Activated T-helper 2 cell treated with anti-CD3 and anti-CD28 coated beads, Interferon-gamma antibody, Interleukin-2, Interleukin-4, amounts not matched to agents 10 μg/mL and 5 μg/mL and 100 μg/mL, durations not matched to agents 14 hours and 24 hours and 36 hours (primary cell): Measurements from ENCODE around the gene WDR31. TPM values are rescaled to one million over a fixed set of nuclear protein-coding genes. Genes with fewer than 3 reads are reported as not detected.

Experiments
- DNase-seq: peaks from one replicate; pipeline ENCODE4 v3.0.0; 2021; ENCODE audit warnings: low spot score
- H3K27ac Mint-ChIP-seq: one replicate; pipeline ENCODE4 v1.8.0; 2021; ENCODE audit warnings: mixed read lengths
- H3K27me3 Mint-ChIP-seq: one replicate; pipeline ENCODE4 v1.8.0; 2021; ENCODE audit warnings: low read depth, mixed read lengths
- H3K36me3 Mint-ChIP-seq: one replicate; pipeline ENCODE4 v1.8.0; 2021; ENCODE audit warnings: low read depth, mixed read lengths
- H3K4me1 Mint-ChIP-seq: one replicate; pipeline ENCODE4 v1.8.0; 2021; ENCODE audit warnings: low read depth, mixed read lengths
- H3K4me3 Mint-ChIP-seq: one replicate; pipeline ENCODE4 v1.8.0; 2021; ENCODE audit warnings: low read depth, mild to moderate bottlenecking, moderate library complexity, mixed read lengths
- H3K9me3 Mint-ChIP-seq: one replicate; pipeline ENCODE4 v1.8.0; 2021; ENCODE audit warnings: mixed read lengths
- intact Hi-C: fragments of 100-400 bp; cut with micrococcal nuclease; formaldehyde crosslinking; loops from one replicate; pipeline ENCODE4 v1.15.1; 2023
- total RNA-seq: library from RNA; stranded (reverse); gene quantifications from 2 replicates; pipeline ENCODE4 v1.2.3, GENCODE V29; 2022

The WDR31 gene
- total RNA-seq, 1 donor from 2014 or later, result 1.9 TPM

DNA sequence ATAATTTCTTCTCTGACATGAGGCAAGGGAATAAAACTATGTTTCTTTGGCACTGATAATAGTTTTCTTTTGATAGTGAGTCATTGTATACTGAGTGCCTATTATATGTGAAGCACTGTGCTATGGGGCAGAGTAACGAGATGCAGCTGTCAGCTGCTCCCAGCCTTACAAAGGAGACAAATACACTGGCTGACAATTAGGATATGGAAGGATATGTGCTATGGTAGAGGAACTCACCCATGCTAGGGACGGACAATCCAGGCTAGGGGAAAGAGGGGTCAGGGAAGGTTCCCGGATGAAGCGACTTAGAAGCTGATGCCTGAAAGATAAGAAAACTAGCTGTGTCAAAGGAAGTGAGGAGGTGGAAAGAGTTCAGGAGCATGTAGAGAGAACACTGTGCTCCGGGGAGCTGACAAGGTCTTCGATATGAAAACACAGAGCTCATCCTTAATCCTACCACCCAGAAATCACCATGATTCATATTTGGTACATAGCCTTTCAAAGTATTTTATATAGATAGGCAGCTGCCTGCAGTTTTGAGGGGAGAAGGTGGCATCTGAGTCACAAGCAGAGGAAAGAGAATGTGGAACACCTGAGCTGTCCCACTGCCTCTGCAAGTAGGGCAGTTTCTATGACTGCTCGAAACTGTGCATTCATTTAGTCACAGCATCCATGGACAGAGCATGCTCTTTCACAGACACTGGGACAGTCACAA, 21.4 kb upstream of the WDR31 start:
- intact Hi-C loops, result loop anchor here (1.0 kb wide), 1 partner anchor 11 kb away; no protein-coding TSS in a partner anchor
- no peak for DNase-seq
- Mint-ChIP-seq H3K27me3 (no peaks in the 10 kb centered on the region), H3K36me3 (peaks cover 18% of the 10 kb centered on the region), H3K4me3 (no peak overlapping the region), H3K9me3 (no peaks in the 10 kb centered on the region), H3K27ac (peak overlapping the region; percentile 26), H3K4me1 (peaks cover 14% of the 10 kb centered on the region)

DNA sequence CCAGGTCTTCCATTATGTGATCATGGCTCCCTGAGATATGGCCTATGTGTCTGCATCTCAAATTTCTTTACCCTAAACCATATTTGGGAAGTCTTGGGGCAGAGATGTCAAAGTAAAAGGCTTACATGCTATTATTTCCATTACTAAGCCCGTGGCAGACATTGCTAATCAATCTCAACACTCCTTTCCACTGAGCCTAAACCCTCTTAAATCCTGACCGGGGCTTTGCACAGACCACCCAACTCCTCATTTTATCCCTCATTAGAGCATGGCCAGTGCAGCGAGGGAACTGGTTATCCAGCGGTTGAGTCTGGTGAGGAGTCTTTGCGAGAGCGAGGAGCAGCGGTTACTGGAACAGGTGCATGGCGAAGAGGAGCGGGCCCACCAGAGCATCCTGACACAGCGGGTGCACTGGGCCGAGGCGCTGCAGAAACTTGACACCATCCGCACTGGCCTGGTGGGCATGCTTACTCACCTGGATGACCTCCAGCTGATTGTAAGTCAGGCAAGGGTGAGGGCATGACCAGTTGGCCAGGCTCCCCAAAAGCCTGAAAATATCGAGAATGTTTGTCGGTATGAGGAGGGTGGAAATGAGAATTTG, 20.3 kb upstream of the WDR31 start:
- intact Hi-C loops, result no loop called here
- H3K27ac Mint-ChIP-seq, result no peak overlapping the region

DNA sequence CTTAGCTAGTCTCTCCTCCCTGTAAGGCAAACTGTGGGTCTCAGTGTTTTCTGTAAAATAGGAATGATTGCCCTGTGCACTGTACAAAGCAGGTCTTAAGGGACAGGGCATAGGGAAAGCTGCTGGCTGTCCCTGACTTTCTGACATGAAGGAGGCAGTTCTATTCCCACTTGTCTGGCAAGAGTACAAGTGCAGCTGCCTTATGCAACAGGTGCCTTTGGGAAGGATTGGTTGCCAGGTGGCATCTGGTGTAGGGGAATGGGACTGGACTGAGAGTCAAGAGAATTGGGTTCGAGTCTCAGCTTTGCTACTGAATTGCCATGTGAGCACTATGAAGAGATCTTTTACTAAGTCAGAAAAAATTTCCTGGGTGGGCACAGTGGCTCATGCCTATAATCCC, 19.3 kb upstream of the WDR31 start:
- no peak overlapping the region for H3K4me3 Mint-ChIP-seq
- H3K27ac Mint-ChIP-seq, result no peak overlapping the region
- H3K9me3 Mint-ChIP-seq, result no peaks in the 10 kb centered on the region
- intact Hi-C loops, result no loop called here
- peaks cover 14% of the 10 kb centered on the region for H3K4me1 Mint-ChIP-seq
- no peaks in the 10 kb centered on the region for H3K27me3 Mint-ChIP-seq
- H3K36me3 Mint-ChIP-seq, result peaks cover 25% of the 10 kb centered on the region
- DNase-seq, result no peak

More for the DNA sequence above, 20.3 kb upstream of the WDR31 start:
- Mint-ChIP-seq H3K4me3 (no peak overlapping the region), H3K9me3 (no peaks in the 10 kb centered on the region), H3K27me3 (no peaks in the 10 kb centered on the region), H3K4me1 (peaks cover 14% of the 10 kb centered on the region), H3K36me3 (peaks cover 20% of the 10 kb centered on the region)
- no peak for DNase-seq

DNA sequence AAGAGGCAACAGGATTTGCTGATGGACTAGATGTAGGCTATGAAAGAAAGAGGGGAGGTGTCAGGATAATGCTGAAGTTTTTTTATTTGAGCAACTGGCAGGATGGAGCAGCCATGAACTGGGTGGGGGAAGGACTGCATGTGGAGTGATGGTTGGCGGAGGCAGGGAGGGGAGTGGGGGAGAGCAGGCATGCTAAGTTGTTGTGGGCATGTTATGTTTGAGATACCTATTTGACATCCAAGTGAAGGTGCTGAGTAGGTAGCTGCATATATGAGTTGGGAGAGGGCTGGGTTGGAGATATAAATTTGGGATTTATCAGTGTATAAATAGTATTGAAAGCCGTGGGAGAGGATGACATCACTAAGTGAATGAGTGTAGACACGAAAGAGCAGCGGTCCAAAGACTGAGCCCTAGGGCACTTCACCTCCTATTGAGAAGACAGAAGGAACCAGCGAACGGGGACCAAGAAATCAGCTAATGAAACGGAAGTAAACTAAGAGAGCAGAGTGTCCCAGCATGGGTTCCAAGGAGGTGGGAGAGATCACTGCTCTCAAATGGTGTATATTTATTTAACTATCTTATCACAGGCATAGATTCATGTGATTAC, 16.7 kb upstream of the WDR31 start:
- Mint-ChIP-seq H3K9me3 (no peaks in the 10 kb centered on the region), H3K4me1 (peaks cover 17% of the 10 kb centered on the region), H3K27ac (peak overlapping the region; percentile 7), H3K36me3 (peaks cover 34% of the 10 kb centered on the region), H3K4me3 (no peak overlapping the region), H3K27me3 (no peaks in the 10 kb centered on the region)
- intact Hi-C loops, result no loop called here
- no peak for DNase-seq

DNA sequence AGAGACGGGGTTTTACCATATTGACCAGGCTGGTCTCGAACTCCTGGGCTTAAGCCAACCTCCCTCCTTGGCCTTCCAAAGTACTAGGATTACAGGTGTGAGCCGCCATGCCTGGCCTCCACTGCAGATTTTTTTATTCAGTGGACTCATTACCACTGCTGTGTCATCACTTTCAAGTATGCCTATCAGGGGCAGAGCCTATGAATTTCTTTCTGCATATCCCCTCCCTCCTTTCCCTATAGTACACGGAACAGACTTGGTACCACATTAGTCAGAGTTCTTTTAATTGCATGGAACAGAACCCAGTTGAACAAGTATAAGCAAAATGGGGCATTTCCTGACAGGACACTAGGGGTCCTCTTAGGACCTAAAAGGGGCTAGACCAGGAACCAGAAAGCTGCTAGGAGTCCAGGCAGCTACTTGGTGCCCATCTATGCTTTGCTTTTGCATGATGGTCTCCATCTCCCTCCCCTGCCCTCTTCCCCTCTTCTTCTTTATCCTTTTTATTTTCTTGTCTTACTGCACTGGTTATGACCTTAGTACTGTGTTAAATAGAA, 15.0 kb upstream of the WDR31 start:
- H3K27me3 Mint-ChIP-seq, result no peaks in the 10 kb centered on the region
- H3K4me3 Mint-ChIP-seq, result no peak overlapping the region
- no peak for DNase-seq
- H3K4me1 Mint-ChIP-seq, result peaks cover 23% of the 10 kb centered on the region
- H3K9me3 Mint-ChIP-seq, result no peaks in the 10 kb centered on the region
- H3K27ac Mint-ChIP-seq, result no peak overlapping the region
- intact Hi-C loops, result no loop called here
- peaks cover 31% of the 10 kb centered on the region for H3K36me3 Mint-ChIP-seq

DNA sequence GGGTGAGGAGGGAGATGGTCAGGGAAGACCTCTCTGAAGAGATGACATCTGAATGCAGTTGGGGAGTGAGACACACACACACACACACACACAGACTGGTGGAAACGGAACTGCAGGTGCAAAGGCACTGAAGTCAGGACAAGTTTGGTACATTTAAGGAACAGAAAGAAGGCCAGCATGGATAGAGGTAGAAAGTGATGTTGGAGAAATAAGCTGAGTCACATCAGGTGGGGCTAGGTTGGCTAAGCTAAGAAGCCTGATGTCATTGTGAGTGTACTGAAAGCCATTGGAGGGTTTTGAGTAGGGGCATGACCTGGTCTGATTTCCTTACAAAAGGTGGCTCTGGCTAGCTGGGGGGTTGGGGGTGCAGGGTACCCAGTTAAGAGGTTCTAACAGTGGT, 12.3 kb upstream of the WDR31 start:
- H3K9me3 Mint-ChIP-seq, result no peaks in the 10 kb centered on the region
- intact Hi-C loops, result loop anchor here (5.0 kb wide), 1 partner anchor 130 kb away; the partner anchor contains the start of genes FKBP15 and SLC31A1
- no peak for DNase-seq
- H3K27me3 Mint-ChIP-seq, result no peaks in the 10 kb centered on the region
- H3K27ac Mint-ChIP-seq, result peak overlapping the region; percentile 63
- H3K4me1 Mint-ChIP-seq, result peaks cover 32% of the 10 kb centered on the region
- no peak overlapping the region for H3K4me3 Mint-ChIP-seq
- H3K36me3 Mint-ChIP-seq, result peaks cover 26% of the 10 kb centered on the region

DNA sequence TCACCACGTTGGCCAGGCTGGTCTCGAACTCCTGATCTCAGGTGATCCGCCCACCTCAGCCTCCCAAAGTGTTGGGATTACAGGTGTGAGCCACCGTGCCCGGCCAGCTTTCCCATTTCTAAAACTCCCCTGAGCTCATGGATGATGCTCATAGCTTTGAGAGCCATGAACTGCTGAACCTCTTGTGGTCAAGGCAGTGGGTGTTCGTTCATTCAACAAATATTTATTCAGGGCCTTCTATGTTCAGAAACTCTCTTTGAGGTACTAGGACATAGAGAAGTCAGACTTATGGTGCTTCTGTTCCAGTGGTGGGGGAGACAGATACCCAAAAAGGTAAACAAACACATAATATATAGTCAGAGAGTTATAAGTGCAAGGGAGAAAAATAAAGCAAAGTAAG, 11.9 kb upstream of the WDR31 start:
- intact Hi-C loops, result loop anchor here (5.0 kb wide), 1 partner anchor 130 kb away; the partner anchor contains the start of genes FKBP15 and SLC31A1
- no peaks in the 10 kb centered on the region for H3K9me3 Mint-ChIP-seq
- peaks cover 35% of the 10 kb centered on the region for H3K4me1 Mint-ChIP-seq
- no peaks in the 10 kb centered on the region for H3K27me3 Mint-ChIP-seq
- peaks cover 26% of the 10 kb centered on the region for H3K36me3 Mint-ChIP-seq
- peak overlapping the region; percentile 63 for H3K27ac Mint-ChIP-seq
- no peak for DNase-seq
- no peak overlapping the region for H3K4me3 Mint-ChIP-seq

DNA sequence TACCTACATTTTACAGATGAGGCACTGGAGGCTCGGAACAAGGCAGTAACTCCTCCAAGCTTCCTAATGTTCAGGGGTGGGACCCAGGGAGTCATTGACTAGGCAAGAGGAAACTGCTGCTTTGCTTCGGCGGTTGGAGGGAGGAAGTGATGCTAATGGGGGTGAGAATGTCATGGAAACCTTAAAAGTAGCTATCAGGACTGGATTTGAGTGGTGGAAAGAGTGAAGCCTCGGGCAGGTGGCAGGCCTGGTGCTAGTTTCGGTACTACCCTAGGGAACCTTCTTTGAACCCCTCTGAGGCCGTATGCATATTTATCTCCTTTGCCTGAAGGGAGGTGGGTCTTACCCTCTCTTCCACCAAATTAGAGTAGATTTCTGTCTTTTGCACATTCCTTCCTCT, 10.9 kb upstream of the WDR31 start:
- intact Hi-C loops, result loop anchor here (1.0 to 5.0 kb wide), 6 partner anchors 10 to 129 kb away; partner anchors contain the start of genes ALAD, C9orf43, FKBP15 and HDHD3
- no peaks in the 10 kb centered on the region for H3K27me3 Mint-ChIP-seq
- peak overlapping the region; percentile 88 for H3K4me3 Mint-ChIP-seq
- H3K4me1 Mint-ChIP-seq, result peaks cover 35% of the 10 kb centered on the region
- H3K36me3 Mint-ChIP-seq, result peaks cover 20% of the 10 kb centered on the region
- no peaks in the 10 kb centered on the region for H3K9me3 Mint-ChIP-seq
- peak overlapping the region; percentile 97 for H3K27ac Mint-ChIP-seq
- peak; percentile 52 for DNase-seq

DNA sequence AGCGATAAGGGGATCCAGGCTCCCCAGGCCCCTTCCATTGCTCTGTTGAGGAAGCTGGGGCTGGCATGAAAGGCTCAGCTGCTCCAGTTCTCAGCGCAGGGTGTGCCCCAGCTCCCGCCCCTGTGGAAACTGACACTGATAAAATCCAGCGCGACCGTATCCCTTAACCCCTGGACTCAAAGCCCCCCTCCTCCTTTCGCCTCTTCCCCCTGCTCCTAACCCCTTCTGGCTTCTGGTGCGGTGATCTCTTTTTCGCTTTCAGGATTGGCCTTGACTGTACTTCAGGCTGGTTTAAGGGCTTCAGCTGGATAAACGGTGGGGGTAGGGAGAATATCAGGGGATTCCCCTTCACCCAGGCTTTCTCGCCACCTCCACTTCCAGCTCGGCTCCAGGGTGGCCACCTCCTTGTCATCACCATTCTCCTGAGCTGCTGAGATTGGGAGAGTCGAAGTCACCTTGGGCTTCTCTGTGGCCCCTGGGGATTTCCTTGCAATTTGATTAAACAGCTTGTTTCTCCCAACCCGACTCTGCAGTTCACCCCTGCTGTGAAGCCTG, 10.1 kb upstream of the WDR31 start:
- H3K4me3 Mint-ChIP-seq, result peak overlapping the region; percentile 88
- H3K36me3 Mint-ChIP-seq, result peaks cover 17% of the 10 kb centered on the region
- peak; percentile 20 for DNase-seq
- H3K27me3 Mint-ChIP-seq, result no peaks in the 10 kb centered on the region
- intact Hi-C loops, result loop anchor here (1.0 to 5.0 kb wide), 3 partner anchors 11 to 128 kb away; partner anchors contain the start of genes FKBP15, HDHD3 and SLC31A1
- H3K4me1 Mint-ChIP-seq, result peaks cover 41% of the 10 kb centered on the region
- H3K9me3 Mint-ChIP-seq, result no peaks in the 10 kb centered on the region
- H3K27ac Mint-ChIP-seq, result peak overlapping the region; percentile 97

DNA sequence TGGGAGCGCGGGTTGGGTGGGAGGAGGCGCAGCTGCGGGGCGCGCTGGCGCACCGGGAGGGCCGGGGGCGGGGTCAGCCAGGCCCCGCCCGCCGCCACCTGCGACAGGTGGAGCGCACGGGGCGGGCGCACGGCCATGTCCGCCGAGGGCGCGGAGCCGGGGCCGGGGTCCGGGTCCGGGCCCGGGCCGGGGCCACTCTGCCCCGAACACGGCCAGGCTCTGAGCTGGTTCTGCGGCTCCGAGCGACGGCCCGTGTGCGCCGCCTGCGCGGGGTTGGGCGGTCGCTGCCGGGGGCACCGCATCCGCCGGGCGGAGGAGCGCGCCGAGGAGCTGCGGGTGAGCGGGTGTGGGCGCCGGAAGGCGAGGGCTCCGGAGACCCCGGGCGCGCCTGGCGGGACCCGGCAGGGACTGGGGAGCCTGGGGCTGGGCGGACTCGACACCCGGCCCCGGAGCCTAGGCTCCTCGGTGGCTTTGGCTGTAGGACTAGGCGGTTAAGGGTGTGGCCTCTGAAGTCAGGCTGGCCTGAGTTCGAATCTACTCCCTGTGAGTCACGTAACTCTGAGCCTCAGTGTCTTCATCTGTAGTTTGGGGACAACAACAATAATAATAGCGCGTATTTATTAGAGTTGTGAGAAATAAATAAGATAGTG, 9.5 kb upstream of the WDR31 start, which contains the start of gene BSPRY:
Gene BSPRY, plus strand, starts transcription at position 97 of the 650 bp plus-strand sequence. Its CDS starts 39 bp downstream, at position 136.
- H3K4me1 Mint-ChIP-seq, result peaks cover 44% of the 10 kb centered on the region
- DNase-seq, result peak; percentile 43
- peak within 1 kb of the TSS; percentile 88 for H3K4me3 Mint-ChIP-seq
- intact Hi-C loops, result loop anchor here (1.0 to 5.0 kb wide), 4 partner anchors 12 to 127 kb away; partner anchors contain the start of genes FKBP15, HDHD3 and SLC31A1
- peaks cover 14% of the 10 kb centered on the region for H3K36me3 Mint-ChIP-seq
- no peaks in the 10 kb centered on the region for H3K9me3 Mint-ChIP-seq
- H3K27me3 Mint-ChIP-seq, result no peaks in the 10 kb centered on the region
- peak within 1 kb of the TSS; percentile 97 for H3K27ac Mint-ChIP-seq

DNA sequence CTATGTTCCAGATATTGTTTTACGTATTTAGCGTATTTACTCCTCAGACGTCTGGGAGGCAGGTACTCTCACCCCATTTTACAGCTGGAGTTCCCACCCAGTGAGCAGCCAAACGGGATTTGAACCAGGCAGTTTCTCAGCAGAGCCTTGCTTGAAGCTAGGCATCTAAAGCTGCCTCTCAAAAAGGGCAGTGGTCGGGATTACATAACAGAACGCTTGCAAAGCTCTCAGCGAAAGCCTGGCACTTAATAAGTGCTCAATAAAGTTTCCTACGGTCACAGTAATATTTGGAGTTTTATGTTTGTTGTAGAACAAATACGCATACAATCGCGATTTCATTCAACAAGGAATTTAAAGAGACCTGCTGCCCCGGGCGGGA, 9.0 kb upstream of the WDR31 start:
- H3K27ac Mint-ChIP-seq, result peak overlapping the region; percentile 66
- H3K27me3 Mint-ChIP-seq, result no peaks in the 10 kb centered on the region
- peaks cover 11% of the 10 kb centered on the region for H3K36me3 Mint-ChIP-seq
- H3K4me3 Mint-ChIP-seq, result peak overlapping the region; percentile 79
- H3K9me3 Mint-ChIP-seq, result no peaks in the 10 kb centered on the region
- intact Hi-C loops, result loop anchor here (2.0 kb wide), 1 partner anchor 40 kb away; no protein-coding TSS in a partner anchor
- no peak for DNase-seq
- peaks cover 44% of the 10 kb centered on the region for H3K4me1 Mint-ChIP-seq

DNA sequence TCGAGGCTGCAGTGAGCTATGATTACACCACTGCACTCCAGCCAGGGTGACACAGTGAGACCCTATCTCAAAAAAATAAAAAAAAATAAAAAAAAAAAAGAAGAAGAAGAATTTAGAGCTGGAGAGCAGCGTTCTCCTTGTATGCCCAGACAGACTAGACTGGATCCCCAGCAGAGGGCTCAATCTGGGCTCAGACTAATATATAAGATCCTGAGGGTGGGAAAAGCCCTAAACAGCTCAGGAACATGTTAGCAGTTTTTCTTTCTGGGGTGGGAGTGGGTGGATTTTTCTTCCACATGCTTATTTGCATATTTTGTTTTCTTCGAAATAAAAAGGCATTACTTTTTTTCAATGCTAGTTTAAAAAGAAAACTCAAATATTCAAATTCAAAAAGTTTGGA, 8.4 kb upstream of the WDR31 start:
- Mint-ChIP-seq H3K4me1 (peaks cover 48% of the 10 kb centered on the region), H3K27me3 (no peaks in the 10 kb centered on the region), H3K4me3 (peak overlapping the region; percentile 41), H3K27ac (no peak overlapping the region), H3K36me3 (peaks cover 10% of the 10 kb centered on the region), H3K9me3 (no peaks in the 10 kb centered on the region)
- intact Hi-C loops, result loop anchor here (2.0 kb wide), 1 partner anchor 40 kb away; no protein-coding TSS in a partner anchor
- no peak for DNase-seq
